Osteoblast (primary cell): ENCODE results near the gene TAF5. TPM values are rescaled to one million over a fixed set of nuclear protein-coding genes. Genes with fewer than 3 reads are reported as not detected.

Source experiments
- DNase-seq: peaks from one replicate; pipeline ENCODE4 v3.0.0; 2011; ENCODE audit warnings: low spot score, mixed read lengths; ENCODE audit not compliant: insufficient read length; ENCODE audit errors: missing footprints
- H2AFZ ChIP-seq: 2 replicates; pipeline ENCODE4 v1.6.0; 2011; ENCODE audit warnings: mild to moderate bottlenecking, low read length
- H3K27ac ChIP-seq: 2 replicates; pipeline ENCODE4 v1.5.1; 2011; ENCODE audit warnings: mild to moderate bottlenecking, low read depth, low read length, moderate library complexity
- H3K27me3 ChIP-seq: 2 replicates; pipeline ENCODE4 v1.6.0; 2012; ENCODE audit warnings: mild to moderate bottlenecking, control low read depth, inconsistent platforms, low read length, moderate library complexity; ENCODE audit not compliant: insufficient read depth
- H3K36me3 ChIP-seq: 2 replicates; pipeline ENCODE4 v1.5.1; 2011; ENCODE audit warnings: mild to moderate bottlenecking, low read length, control low read depth, moderate library complexity; ENCODE audit not compliant: insufficient read depth
- H3K4me1 ChIP-seq: 2 replicates; pipeline ENCODE4 v1.5.1; 2011; ENCODE audit warnings: mild to moderate bottlenecking, low read length, control low read depth, moderate library complexity; ENCODE audit not compliant: insufficient read depth
- H3K4me2 ChIP-seq: 2 replicates; pipeline ENCODE4 v1.6.0; 2011; ENCODE audit warnings: mild to moderate bottlenecking, low read length; ENCODE audit not compliant: insufficient read depth
- H3K4me3 ChIP-seq: fragments of 200-600 bp; sonication (generic); 3 replicates; pipeline ENCODE4 v1.5.1; 2012; ENCODE audit warnings: mild to moderate bottlenecking, low read length, inconsistent platforms; ENCODE audit not compliant: insufficient read depth
- H3K79me2 ChIP-seq: 2 replicates; pipeline ENCODE4 v1.6.0; 2012; ENCODE audit warnings: mild to moderate bottlenecking, low read length, control low read depth, inconsistent platforms; ENCODE audit not compliant: insufficient read depth
- H3K9me3 ChIP-seq: 2 replicates; pipeline ENCODE4 v1.5.1; 2011; ENCODE audit warnings: low read depth, low read length, control low read depth
- H4K20me1 ChIP-seq: 2 replicates; pipeline ENCODE4 v1.6.0; 2012; ENCODE audit warnings: mild to moderate bottlenecking, low read length, control low read depth; ENCODE audit not compliant: insufficient read depth
- CTCF ChIP-seq: IDR thresholded peaks from 2 replicates; pipeline ENCODE4 v1.5.1; 2011; ENCODE audit warnings: mild to moderate bottlenecking, low read depth, low read length, moderate library complexity; ENCODE audit errors: extremely low read depth
- total RNA-seq: library from RNA; depleted of rRNA; stranded (reverse); fragments of >200 nt; gene quantifications from 2 replicates; pipeline ENCODE4 v1.2.3, GENCODE V29; 2012

Gene TAF5
- total RNA-seq, 1 donor = 3.3 TPM

- no peak overlapping the region for H3K4me2 ChIP-seq
These were observed 51.3 kb downstream of the TAF5 start for GRCh38 chr10:103419101-103419500.

GRCh38 chr10:103423748-103424147 is 56.0 kb downstream of the TAF5 start:
- H3K4me1 ChIP-seq = no peaks in the 10 kb centered on the region
- no peak overlapping the region for H3K4me3 ChIP-seq
- no peak overlapping the region for H3K4me2 ChIP-seq
- no peak overlapping the region for H2AFZ ChIP-seq
- no peaks in the 10 kb centered on the region for H3K27me3 ChIP-seq
- H3K27ac ChIP-seq = no peak overlapping the region
- H3K9me3 ChIP-seq = no peaks in the 10 kb centered on the region
- no peaks in the 10 kb centered on the region for H4K20me1 ChIP-seq
- H3K36me3 ChIP-seq = peaks cover 84% of the 10 kb centered on the region
- no peak for DNase-seq
- TF ChIP-seq CTCF = no peak
- no peaks in the 10 kb centered on the region for H3K79me2 ChIP-seq

More at GRCh38 chr10:103419101-103419500, 51.3 kb downstream of the TAF5 start:
- no peaks in the 10 kb centered on the region for H3K27me3 ChIP-seq
- H3K27ac ChIP-seq = no peak overlapping the region
- H3K9me3 ChIP-seq = no peaks in the 10 kb centered on the region
- H2AFZ ChIP-seq = no peak overlapping the region
- no peak for TF ChIP-seq CTCF
- H3K4me3 ChIP-seq = no peak overlapping the region
- peaks cover 90% of the 10 kb centered on the region for H3K36me3 ChIP-seq
- DNase-seq = no peak
- H3K79me2 ChIP-seq = no peaks in the 10 kb centered on the region
- H4K20me1 ChIP-seq = peaks cover 3% of the 10 kb centered on the region
- no peaks in the 10 kb centered on the region for H3K4me1 ChIP-seq

GRCh38 chr10:103427866-103428265 is 60.1 kb downstream of the TAF5 start:
- no peaks in the 10 kb centered on the region for H3K79me2 ChIP-seq
- no peak overlapping the region for H3K27ac ChIP-seq
- no peak for DNase-seq
- no peak overlapping the region for H3K4me3 ChIP-seq
- H3K4me1 ChIP-seq = peaks cover 5% of the 10 kb centered on the region
- H3K4me2 ChIP-seq = no peak overlapping the region
- H4K20me1 ChIP-seq = peaks cover 2% of the 10 kb centered on the region
- H2AFZ ChIP-seq = no peak overlapping the region
- H3K27me3 ChIP-seq = no peaks in the 10 kb centered on the region
- no peak for TF ChIP-seq CTCF
- H3K9me3 ChIP-seq = no peaks in the 10 kb centered on the region
- H3K36me3 ChIP-seq = peaks cover 77% of the 10 kb centered on the region

- no peak overlapping the region for H2AFZ ChIP-seq
- H3K4me3 ChIP-seq = no peak overlapping the region
- H3K27ac ChIP-seq = no peak overlapping the region
- H3K36me3 ChIP-seq = peaks cover 66% of the 10 kb centered on the region
- TF ChIP-seq CTCF = no peak
- no peak for DNase-seq
- H3K4me2 ChIP-seq = no peak overlapping the region
- no peaks in the 10 kb centered on the region for H3K27me3 ChIP-seq
- H3K4me1 ChIP-seq = peaks cover 13% of the 10 kb centered on the region
- no peaks in the 10 kb centered on the region for H3K9me3 ChIP-seq
- no peaks in the 10 kb centered on the region for H3K79me2 ChIP-seq
- H4K20me1 ChIP-seq = peaks cover 10% of the 10 kb centered on the region
These were observed 61.3 kb downstream of the TAF5 start for GRCh38 chr10:103428989-103429643.
